Measurements from ENCODE around the gene FHIT. TPM values are rescaled to one million over a fixed set of nuclear protein-coding genes. Genes with fewer than 3 reads are reported as not detected.

The FHIT gene
- total RNA-seq, 1 donor from 2014 or later: 11.5 TPM

DNA sequence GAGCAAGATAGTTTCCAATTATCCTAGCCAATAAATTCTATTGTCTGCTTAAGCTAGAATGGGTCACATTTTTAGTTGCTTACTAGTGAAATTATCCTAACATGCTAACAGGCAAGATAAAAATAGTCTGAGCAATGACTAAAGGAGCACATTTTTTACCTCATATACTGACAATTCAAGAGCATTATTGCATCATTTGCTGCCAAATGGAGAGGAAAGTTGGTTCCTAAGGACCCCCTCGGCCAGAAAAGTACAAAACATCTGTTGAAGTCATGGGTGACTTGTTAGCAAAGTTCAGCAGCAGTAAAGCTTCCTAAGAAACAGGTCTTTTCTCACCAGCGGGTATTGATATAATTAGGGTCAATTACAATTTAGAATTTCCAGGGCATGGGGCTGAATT is 1001.0 kb downstream of the FHIT start:
- TF ChIP-seq, protein P1, sequence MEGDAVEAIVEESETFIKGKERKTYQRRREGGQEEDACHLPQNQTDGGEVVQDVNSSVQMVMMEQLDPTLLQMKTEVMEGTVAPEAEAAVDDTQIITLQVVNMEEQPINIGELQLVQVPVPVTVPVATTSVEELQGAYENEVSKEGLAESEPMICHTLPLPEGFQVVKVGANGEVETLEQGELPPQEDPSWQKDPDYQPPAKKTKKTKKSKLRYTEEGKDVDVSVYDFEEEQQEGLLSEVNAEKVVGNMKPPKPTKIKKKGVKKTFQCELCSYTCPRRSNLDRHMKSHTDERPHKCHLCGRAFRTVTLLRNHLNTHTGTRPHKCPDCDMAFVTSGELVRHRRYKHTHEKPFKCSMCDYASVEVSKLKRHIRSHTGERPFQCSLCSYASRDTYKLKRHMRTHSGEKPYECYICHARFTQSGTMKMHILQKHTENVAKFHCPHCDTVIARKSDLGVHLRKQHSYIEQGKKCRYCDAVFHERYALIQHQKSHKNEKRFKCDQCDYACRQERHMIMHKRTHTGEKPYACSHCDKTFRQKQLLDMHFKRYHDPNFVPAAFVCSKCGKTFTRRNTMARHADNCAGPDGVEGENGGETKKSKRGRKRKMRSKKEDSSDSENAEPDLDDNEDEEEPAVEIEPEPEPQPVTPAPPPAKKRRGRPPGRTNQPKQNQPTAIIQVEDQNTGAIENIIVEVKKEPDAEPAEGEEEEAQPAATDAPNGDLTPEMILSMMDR (IDR thresholded peaks at IDR 0.05; ENCODE audit: insufficient read depth, low read length, poor library complexity, severe bottlenecking): no peak
- DNase-seq (ENCODE audit: low read depth): peak; percentile 25
- Histone ChIP-seq H3K27me3 (ENCODE audit: control insufficient read depth, insufficient read depth, low read length) (no peaks in the 10 kb centered on the region), H3K36me3 (ENCODE audit: control insufficient read depth, insufficient read depth, low read length) (no peaks in the 10 kb centered on the region), H3K4me3 (ENCODE audit: low read depth, low read length) (no peak overlapping the region)

DNA sequence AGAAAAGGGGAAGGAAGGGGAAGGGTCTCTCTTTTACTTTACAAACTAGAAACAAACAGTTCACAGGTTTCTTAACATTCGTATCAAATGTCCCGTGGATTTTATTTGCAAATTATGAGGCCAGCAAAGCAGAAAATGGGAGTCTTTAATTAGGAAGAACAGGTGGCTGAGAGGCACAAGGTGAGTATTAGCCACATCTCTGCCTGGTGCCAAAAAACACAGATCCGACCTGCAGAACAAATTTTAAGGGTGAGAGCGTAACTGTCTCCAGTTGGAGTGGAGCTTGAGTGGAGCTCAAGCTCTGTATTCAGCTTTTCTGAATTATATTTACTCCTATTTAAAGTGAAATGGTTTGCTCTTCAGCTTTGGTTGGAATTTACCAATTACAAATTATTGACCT is 1004.9 kb downstream of the FHIT start:
- H3K36me3 ChIP-seq (ENCODE audit: control insufficient read depth, insufficient read depth, low read length): no peaks in the 10 kb centered on the region
- no peak for DNase-seq (ENCODE audit: low read depth)
- no peak overlapping the region for H3K4me3 ChIP-seq (ENCODE audit: low read depth, low read length)
- TF ChIP-seq, protein P1 (IDR thresholded peaks at IDR 0.05; ENCODE audit: insufficient read depth, low read length, poor library complexity, severe bottlenecking): no peak
- no peaks in the 10 kb centered on the region for H3K27me3 ChIP-seq (ENCODE audit: control insufficient read depth, insufficient read depth, low read length)

DNA sequence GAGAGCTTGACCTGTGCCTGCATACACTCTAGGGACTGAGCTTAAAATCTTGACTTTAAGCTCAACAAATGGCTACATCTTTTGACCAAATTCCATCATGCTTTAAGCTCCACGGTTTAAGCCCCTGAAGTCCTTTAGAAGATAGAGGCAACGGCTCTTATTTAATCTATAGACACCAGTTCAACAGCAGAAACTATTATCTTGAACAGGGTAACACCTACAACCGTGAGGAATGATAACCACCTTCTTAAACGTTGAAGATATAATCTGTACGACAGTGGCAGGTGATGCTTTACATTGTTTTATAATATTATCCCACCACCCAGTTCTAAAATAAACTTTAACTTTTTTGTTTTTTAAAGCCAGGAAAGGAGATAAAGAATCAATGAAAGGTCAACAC is 1007.8 kb downstream of the FHIT start:
- H3K36me3 ChIP-seq (ENCODE audit: control insufficient read depth, insufficient read depth, low read length): no peaks in the 10 kb centered on the region
- no peaks in the 10 kb centered on the region for H3K27me3 ChIP-seq (ENCODE audit: control insufficient read depth, insufficient read depth, low read length)
- TF ChIP-seq, protein P1 (IDR thresholded peaks at IDR 0.05; ENCODE audit: insufficient read depth, low read length, poor library complexity, severe bottlenecking): no peak
- DNase-seq (ENCODE audit: low read depth): no peak
- no peak overlapping the region for H3K4me3 ChIP-seq (ENCODE audit: low read depth, low read length)

DNA sequence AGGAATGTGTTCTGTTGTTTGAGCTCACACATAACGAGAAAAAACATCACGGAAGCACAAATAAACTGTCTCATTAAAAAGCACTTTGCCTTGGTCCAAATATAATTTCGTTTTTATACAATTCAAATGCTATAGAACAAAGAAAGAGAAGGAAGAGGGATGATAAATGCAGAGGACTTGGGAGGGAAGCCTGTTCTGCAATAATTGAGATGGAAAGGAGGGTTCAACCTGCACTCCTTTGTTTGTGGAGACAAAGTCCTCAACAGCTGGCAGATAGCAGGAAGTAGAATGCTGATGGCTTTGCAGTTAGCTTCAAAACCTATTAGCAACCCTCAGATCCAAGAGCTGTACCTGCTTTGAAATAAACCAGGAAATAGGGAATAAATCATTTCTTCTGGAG is 1010.8 kb downstream of the FHIT start:
- H3K27me3 ChIP-seq (ENCODE audit: control insufficient read depth, insufficient read depth, low read length): no peaks in the 10 kb centered on the region
- DNase-seq (ENCODE audit: low read depth): no peak
- no peak overlapping the region for H3K4me3 ChIP-seq (ENCODE audit: low read depth, low read length)
- TF ChIP-seq, protein P1 (IDR thresholded peaks at IDR 0.05; ENCODE audit: insufficient read depth, low read length, poor library complexity, severe bottlenecking): no peak
- H3K36me3 ChIP-seq (ENCODE audit: control insufficient read depth, insufficient read depth, low read length): no peaks in the 10 kb centered on the region

DNA sequence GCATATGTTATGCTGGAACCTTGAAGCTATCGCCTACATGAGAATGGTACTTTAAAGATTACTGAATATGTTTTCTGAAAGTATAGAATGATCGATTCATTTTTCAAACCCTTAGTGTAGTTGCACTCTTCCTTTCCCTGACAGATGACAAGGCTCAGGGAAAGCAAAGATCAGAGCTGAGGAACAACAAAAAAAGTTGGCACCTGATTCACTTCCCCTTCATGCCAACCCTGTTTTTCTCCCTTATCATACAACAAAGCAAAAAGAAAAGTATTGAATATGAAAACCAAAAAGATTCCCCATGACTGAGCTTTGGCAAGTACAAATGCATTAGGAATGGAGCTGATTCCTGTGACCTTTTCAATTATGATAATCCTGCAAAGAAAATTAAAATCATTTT is 1012.7 kb downstream of the FHIT start:
- TF ChIP-seq, protein P1 (IDR thresholded peaks at IDR 0.05; ENCODE audit: insufficient read depth, low read length, poor library complexity, severe bottlenecking): no peak
- H3K4me3 ChIP-seq (ENCODE audit: low read depth, low read length): no peak overlapping the region
- no peak for DNase-seq (ENCODE audit: low read depth)
- no peaks in the 10 kb centered on the region for H3K27me3 ChIP-seq (ENCODE audit: control insufficient read depth, insufficient read depth, low read length)
- no peaks in the 10 kb centered on the region for H3K36me3 ChIP-seq (ENCODE audit: control insufficient read depth, insufficient read depth, low read length)

DNA sequence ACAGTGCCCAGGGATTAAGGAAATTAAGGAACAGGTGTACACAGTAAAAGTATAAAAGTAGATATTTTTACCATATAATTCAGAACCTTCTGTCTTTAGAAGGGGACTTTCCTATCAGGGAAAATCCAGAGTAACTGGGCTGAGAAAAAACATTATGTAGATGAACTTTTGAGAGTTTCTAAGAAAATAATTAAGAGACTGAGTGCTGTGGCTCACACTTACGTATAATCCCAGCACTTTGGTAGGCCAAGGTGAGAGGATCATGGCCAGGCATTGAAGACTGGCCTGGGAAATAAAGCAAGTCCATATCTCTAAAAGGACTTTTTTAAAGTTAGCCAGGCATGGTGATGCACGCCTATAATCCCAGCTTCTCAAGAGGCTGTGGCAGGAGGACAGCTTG is 1021.8 kb downstream of the FHIT start:
- no peak for DNase-seq (ENCODE audit: low read depth)
- H3K27me3 ChIP-seq (ENCODE audit: control insufficient read depth, insufficient read depth, low read length): peaks cover 2% of the 10 kb centered on the region

More for the DNA sequence above, 1021.8 kb downstream of the FHIT start:
- Histone ChIP-seq H3K36me3 (ENCODE audit: control insufficient read depth, insufficient read depth, low read length) (no peaks in the 10 kb centered on the region), H3K4me3 (ENCODE audit: low read depth, low read length) (no peak overlapping the region)
- TF ChIP-seq, protein P1 (IDR thresholded peaks at IDR 0.05; ENCODE audit: insufficient read depth, low read length, poor library complexity, severe bottlenecking): no peak

Measured in kidney epithelial cell (primary cell).